EL (cell line): Measurements from ENCODE around the gene SPEF2.

Experiments
- DNase-seq: peaks from one replicate; pipeline ENCODE4 v3.0.0-alpha.2; 2016

Gene SPEF2

GRCh38 chr5:35789732-35790456 lies 172.2 kb downstream of the SPEF2 start:
- DNase-seq, result peak; percentile 89

DNA sequence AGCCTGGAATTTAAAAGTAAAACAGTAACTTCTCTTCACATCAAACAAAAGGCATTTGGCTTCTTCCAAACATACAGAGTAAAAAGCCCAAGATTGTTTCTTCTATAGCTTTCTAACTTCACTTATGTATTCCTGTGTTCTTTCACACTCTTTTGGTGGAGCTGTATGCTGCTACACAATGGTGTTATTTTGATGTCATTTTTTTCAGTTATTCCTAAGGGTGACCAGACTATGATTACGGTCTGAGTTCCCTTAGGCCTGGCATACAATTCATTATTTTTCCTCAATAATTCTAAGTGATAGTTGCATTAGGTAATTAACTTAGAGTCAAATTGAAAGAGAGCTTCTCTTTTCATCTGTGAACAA lies 172.8 kb downstream of the SPEF2 start:
- no peak for DNase-seq

- DNase-seq, result no peak
These were observed 176.6 kb downstream of the SPEF2 start for GRCh38 chr5:35794328-35794619.

DNA sequence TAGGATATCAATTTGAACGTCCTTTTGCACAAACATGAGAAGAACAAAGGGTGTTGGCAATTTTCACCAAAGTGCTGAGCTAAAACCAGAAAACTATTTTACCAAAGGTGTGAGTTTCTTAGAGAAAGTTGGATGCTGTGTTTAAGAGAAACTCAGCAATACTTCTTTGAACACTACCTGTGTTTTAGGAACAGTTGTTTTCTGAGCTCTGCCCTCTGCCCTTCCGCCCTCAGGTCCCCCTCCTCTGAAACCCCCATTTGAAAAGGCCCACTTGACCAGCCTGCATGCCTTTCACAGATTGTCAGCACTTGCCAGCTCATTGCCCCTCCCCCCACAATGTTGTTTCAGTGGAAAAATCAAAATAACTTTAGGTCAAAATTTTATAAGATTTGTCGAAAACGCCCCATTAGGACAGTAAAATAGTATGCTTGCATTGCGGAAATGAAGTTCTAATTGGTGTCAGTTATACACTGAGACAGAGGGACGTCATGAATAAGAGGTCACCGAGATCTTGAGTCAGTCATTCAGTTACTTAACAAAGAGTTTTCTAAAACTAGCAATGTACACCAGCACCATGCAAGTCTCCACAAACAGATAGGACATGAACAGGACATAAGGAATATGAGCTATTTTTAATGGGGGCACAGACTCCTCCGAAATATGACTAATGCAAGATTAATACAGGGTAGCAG lies 177.2 kb downstream of the SPEF2 start:
- no peak for DNase-seq

- DNase-seq, result no peak
These were observed 181.5 kb downstream of the SPEF2 start for GRCh38 chr5:35799181-35799580.

DNA sequence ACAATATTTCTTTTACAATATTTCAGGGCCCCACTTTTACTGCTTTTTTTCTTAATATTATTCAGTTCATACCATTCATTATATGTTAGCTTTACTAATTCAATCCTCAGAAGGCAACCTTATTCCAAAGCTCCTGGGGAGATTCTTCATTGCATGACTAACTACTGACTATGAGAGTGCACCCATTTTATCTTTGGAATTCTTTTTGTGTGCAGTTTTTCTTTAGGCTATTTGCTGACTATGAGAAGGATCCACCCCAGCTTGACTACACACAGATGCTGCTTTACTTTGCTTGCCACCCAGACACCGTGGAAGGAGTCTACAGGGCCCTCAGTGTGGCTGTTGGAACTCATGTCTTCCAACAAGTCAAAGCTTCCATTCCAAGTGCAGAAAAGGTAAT lies 182.1 kb downstream of the SPEF2 start:
- DNase-seq, result peak; percentile 57

GRCh38 chr5:35803191-35803651 lies 185.6 kb downstream of the SPEF2 start:
- peak; percentile 77 for DNase-seq

GRCh38 chr5:35804201-35804653 lies 186.6 kb downstream of the SPEF2 start:
- no peak for DNase-seq

DNA sequence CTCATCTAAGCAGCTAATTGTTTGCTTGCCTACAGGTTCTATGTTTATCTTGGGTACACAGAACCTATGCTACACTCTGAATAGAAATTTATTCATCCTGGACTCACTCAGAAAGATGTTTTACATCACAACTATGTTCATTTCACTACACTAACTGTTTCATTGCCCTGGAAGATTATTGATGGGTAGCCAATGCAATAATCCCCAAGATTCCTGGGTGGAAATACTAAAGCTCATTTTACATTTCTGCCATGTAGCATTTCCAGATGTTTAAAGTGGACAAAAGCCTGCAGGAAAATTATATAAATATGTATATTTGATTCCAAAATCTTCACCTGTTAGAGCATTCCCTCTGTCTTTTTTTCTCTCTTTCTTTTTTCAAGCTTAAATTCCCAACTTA lies 187.2 kb downstream of the SPEF2 start:
- DNase-seq, result no peak

DNA sequence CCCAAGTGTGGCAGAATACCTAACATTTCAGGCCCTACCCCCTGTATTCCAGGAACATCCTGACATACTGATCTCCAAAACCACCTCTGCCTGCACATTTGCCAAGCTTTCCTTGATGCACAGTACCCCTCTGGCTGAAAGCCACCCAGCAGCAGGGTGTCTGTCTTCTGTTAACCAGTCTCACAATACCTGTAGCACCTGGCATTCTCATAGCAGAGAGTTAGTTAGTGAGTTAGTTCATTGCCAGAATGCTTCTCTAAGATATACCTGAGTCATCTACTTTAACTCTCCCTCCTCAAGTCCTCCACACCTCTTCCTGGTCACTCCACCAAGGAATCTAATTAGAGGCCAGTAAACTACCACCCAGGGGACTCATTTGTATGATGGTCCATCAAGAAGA lies 192.9 kb downstream of the SPEF2 start:
- no peak for DNase-seq

DNA sequence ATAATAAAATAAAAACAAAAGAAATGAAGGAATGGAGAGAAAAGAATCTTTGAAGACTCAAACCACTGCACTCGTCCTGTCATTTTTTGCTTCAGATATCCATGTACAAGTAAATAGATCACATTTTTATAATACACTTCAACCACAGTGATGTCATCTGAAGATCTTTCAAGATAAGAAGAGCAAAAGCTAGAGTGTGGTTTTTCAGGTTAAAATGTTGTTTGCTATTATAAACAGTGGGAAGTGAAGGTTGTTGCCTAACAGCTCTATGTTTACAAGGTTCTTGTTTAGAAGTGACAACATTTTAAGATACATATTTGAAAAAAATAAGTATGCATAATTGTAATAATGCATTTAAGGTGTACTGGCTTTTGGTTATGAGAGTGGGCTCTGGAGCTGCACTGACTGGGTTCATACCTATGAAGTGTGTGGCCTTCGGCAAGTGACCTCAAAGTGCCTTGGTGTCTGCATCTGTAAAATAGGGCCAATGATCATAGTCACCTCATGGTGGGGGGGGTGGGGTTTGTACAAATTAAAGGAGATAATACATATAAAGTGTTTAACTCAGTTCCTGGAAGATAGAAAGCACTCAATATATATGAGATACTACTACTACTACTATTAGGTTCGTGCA lies 193.6 kb downstream of the SPEF2 start:
- peak; percentile 70 for DNase-seq

DNA sequence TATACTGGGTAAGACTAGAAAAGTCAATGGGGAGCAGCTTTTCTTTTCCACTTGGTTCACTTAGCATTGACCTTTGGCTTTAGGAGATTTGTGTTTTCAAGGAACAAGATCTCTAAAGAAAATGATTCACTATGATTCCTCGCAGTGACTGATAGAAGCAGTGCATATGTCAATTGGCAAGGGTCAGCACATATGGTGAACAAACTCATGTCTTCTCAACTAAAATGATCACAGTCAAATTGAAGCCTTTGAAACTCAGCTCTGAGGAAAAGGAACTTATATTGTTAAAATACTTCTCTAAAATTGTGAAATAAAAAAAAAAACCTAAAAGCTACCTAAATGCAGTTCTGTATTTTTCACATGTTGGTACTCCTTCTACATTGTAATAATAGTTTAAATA lies 195.9 kb downstream of the SPEF2 start:
- DNase-seq, result peak; percentile 26

DNA sequence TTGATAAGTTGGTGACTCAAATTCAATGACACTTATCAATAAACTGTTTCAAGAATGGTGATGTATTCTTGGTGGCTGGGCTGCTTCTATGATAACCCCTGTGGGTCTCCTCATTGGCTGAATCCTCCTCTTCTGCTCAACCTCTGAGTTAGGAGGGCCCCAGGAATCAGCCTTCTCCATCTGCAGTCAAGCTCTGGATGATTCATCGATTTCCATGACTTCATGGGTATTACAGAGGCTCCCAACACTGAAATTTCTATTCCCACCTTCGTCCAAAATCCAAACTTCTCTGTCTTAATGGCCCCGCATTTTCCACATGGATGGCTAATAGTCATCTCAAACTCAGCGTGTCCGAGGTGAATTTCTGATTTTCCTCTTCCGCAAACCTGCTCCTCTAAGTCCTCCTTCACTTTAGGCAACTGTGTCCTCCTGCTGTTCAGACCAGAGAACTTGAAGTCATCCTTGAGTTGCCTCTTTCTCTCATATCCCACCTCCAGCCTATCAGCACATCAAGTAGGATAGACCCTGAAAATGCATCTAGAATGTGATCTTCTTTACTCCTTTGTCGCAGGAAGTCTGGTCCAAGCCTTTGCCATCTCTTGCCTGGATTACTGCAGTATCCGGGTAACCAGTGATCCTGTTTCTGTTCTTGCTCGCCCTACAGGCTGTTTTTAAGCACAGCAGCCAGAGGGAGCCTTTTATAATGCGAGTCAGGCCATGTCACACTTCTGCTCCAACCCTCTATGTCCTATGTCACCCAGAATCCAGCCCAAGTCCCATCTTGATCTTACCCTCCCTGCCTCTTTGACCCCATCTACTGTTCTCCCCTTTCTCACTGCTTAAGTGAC lies 197.7 kb downstream of the SPEF2 start:
- peak; percentile 49 for DNase-seq

DNA sequence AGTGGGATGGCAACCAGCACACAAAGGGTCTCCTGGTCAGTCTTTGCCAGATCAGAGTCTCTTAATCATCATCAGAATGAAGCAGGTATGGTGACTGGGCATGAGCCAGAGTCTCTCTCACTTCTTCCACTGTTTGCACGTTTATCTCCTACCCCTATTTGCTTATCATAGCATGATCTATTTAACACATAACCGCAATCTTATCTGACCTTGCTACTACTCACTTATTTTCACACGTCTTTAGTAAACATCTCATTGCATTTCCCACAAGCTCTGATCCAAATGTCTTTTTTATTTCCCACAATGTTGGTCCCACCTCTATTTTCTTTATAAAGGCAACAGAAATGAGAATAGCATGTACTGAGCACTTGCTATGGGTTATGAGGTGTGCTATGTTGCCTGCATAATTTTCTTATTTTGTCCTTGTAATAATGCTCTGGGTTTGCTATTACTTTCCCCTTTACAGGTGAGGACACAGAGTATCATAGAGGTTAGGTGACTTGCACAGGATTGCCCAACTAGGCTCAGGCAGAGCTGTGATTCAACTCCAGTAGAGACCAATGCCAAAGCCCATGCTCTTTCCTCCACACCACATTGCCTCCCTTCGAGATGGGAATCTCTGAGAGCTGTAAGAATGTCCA lies 199.3 kb downstream of the SPEF2 start:
- no peak for DNase-seq

GRCh38 chr5:35819026-35819425 lies 201.4 kb downstream of the SPEF2 start:
- DNase-seq, result no peak

DNA sequence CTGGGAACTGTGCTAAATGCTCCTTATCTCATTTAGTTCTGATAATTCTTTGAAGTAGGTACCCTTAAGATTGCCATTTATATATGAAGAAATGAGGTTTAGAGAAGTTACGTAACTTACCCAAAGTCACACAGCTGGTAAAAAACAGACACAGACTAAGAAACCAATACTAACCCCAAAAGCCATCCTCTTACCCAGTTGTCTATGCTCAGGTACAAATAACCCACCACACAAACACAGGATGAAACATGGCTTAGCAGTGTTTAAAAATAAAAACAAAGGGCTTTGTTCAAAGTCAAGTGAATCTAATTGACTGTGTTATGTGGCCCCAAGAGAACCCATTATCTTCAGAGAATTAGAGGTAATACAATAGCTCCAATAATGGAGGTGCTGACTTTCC lies 202.0 kb downstream of the SPEF2 start:
- DNase-seq, result no peak

- DNase-seq, result no peak
These were observed 203.1 kb downstream of the SPEF2 start for GRCh38 chr5:35820735-35821134.

DNA sequence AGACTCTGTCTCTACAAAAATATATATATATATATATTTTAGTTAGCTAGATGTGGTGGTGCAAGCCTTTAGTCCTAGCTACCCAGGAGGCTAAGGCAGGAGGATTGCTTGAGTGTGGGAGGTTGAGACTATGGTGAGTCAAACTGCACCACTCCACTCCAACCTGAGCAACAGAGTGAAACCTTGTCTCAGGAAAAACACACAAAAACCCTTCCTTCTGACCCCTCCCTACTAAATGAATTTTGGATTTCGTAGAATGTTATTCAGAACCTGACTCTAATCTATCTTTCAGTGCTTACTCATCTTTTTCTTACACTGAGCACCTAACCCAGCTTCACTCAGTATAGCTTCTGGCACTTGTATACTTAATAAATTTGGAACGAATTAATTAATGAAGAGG lies 203.8 kb downstream of the SPEF2 start:
- no peak for DNase-seq

DNA sequence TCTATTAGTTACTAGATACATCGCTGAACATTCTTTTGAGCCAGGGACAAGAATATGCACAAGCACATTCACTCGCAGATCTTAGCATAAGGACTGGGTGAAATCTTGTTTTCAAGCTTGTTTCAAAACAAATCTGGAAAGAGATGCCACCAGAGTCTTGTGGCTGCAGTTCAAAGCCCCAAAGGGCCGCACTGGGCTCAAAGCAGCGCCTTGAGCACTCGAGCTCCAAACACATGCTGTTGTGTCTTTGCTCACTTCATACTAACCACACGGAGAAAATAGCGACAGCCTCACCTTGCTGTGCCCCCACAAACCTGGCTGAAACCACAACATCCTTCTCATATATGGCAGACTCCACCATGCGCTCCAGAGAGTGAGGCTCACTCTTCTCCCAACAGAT lies 204.8 kb downstream of the SPEF2 start:
- DNase-seq, result no peak

DNA sequence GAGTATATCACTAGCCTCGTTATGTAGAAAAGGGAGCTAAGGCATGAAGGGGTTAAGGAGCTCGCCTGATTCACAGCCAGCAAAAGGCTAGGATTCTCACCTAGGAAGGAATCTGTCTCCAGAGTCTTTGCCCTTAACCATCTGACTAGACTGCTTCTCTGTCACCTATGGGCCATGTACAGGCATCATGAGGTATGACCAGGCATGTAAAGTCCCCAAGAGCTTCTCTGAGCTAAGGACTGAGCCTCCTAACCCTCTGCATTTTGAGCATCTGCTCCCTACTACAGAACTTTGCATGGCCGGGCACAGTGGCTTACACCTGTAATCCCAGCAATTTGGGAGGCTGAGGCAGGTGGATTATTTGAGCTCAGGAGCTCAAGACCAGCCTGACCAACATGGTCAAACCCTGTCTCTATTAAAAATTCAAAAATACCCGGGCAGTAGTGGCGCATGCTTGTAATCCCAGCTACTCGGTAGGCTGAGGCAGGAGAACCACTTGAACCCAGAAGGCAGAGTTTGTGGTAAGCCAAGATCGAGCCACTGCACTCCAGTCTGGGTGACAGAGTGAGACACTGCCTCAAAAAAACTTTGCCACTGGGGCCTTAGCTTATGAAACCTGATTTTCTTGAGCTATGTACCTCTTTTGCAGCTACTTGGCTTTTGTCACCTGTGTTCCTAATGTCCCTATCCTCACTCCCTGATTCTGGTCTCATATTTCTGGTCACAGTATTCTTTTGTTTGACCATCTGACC lies 205.9 kb downstream of the SPEF2 start:
- no peak for DNase-seq

- no peak for DNase-seq
These were observed 208.4 kb downstream of the SPEF2 start for GRCh38 chr5:35826056-35826455.

- no peak for DNase-seq
These were observed 208.9 kb downstream of the SPEF2 start for GRCh38 chr5:35826554-35826953.
